K562 (cell line): Measurements from ENCODE around the gene COMMD10. TPM values are rescaled to one million over a fixed set of nuclear protein-coding genes. Genes with fewer than 3 reads are reported as not detected.

Experiments used
- ASH1L ChIP-seq: fragments of 450-650 bp; IDR thresholded peaks from 2 replicates; pipeline ENCODE4 v1.6.1; 2018; ENCODE audit warnings: borderline replicate concordance, mild to moderate bottlenecking, low read depth; ENCODE audit not compliant: partially characterized antibody
- CHD1 ChIP-seq: fragments of 200-600 bp; sonication (generic); IDR thresholded peaks from one replicate; pipeline ENCODE4 v1.6.1; 2012; ENCODE audit warnings: mild to moderate bottlenecking, moderate library complexity, low read length, inconsistent platforms
- CREM ChIP-seq: IDR thresholded peaks from 2 replicates; pipeline ENCODE4 v1.6.1; 2014; ENCODE audit warnings: antibody characterized with exemption, low read depth
- DPF2 ChIP-seq: fragments of 450-650 bp; IDR thresholded peaks from 2 replicates; pipeline ENCODE4 v1.6.1; 2016
- EP400 ChIP-seq: fragments of 450-650 bp; IDR thresholded peaks from 2 replicates; pipeline ENCODE4 v1.6.1; 2017; ENCODE audit warnings: antibody characterized with exemption, mild to moderate bottlenecking, moderate library complexity
- GABPB2 ChIP-seq: fragments of 250-450 bp; sonication (Bioruptor Pico); conservative IDR thresholded peaks from 2 replicates; pipeline ENCODE4 v1.5.1; 2021; ENCODE audit warnings: mild to moderate bottlenecking
- HBP1 ChIP-seq: fragments of 450-650 bp; formaldehyde crosslinking; IDR thresholded peaks from 2 replicates; pipeline ENCODE4 v1.4.0; 2022; ENCODE audit warnings: missing genetic modification characterization
- KHSRP ChIP-seq: fragments of 450-650 bp; IDR thresholded peaks from 2 replicates; pipeline ENCODE4 v1.6.1; 2017
- KLF10 ChIP-seq: fragments of 250-450 bp; sonication (Bioruptor Pico); IDR thresholded peaks from 2 replicates; pipeline ENCODE4 v1.6.1; 2021; ENCODE audit warnings: matching md5 sums
- MCM5 ChIP-seq: fragments of 450-650 bp; IDR thresholded peaks from 2 replicates; pipeline ENCODE4 v1.6.1; 2016; ENCODE audit warnings: low read depth
- NFE2L1 ChIP-seq: fragments of 450-650 bp; IDR thresholded peaks from 2 replicates; pipeline ENCODE4 v1.6.1; 2016; ENCODE audit warnings: missing genetic modification characterization, low read depth, mild to moderate bottlenecking, missing compliant biosample characterization, moderate library complexity, borderline replicate concordance
- NR1H2 ChIP-seq: sonication (generic); formaldehyde crosslinking; IDR thresholded peaks from 2 replicates; pipeline ENCODE4 v1.4.0; 2020; ENCODE audit warnings: mild to moderate bottlenecking, missing genetic modification reagents
- OTX1 ChIP-seq: fragments of 450-650 bp; formaldehyde crosslinking; IDR thresholded peaks from 2 replicates; pipeline ENCODE4 v1.4.0; 2022; ENCODE audit warnings: mild to moderate bottlenecking
- PRPF4 ChIP-seq: fragments of 200-400 bp; formaldehyde crosslinking; IDR thresholded peaks from one replicate; pipeline ENCODE4 v1.6.1; 2017; ENCODE audit warnings: low read length, low read depth, mild to moderate bottlenecking; ENCODE audit not compliant: insufficient read depth, poor library complexity, severe bottlenecking
- ZNF239 ChIP-seq: fragments of 250-450 bp; sonication (Bioruptor Pico); IDR thresholded peaks from 2 replicates; pipeline ENCODE4 v1.4.0; 2020; ENCODE audit warnings: mild to moderate bottlenecking
- ZNF707 ChIP-seq: fragments of 250-450 bp; sonication (Bioruptor Pico); conservative IDR thresholded peaks from 2 replicates; pipeline ENCODE4 v1.8.0; 2022; ENCODE audit warnings: inconsistent platforms, mild to moderate bottlenecking, moderate library complexity
- polyA plus RNA-seq, 8 experiments: library from polyadenylated mRNA; depleted of rRNA in 4 of 8; stranded (reverse) in 5 of 8; unstranded in 3 of 8; fragments of >200 nt; fragmentation: Nextera tagmentation in 2 of 8; fragmentation: Illumina TruSeq in 1 of 8; extraction: Ambion mirVana in 2 of 8; extraction: Trizol in 1 of 8; gene quantifications; 2 replicates each; pipeline versions ENCODE4 v1.2.1 to v1.2.3, GENCODE V29; 2011 to 2014; ENCODE audit warnings: inconsistent platforms in 1 of 8, missing spikeins in 1 of 8
- total RNA-seq, 7 experiments: library from RNA; depleted of rRNA in 6 of 7; stranded (reverse); fragments of >200 nt in 6 of 7; fragmentation: Illumina TruSeq in 2 of 7; extraction: Trizol in 2 of 7; gene quantifications; 2 replicates each; pipeline versions ENCODE4 v1.2.1 to v1.2.3, GENCODE V29; 2011 to 2021; ENCODE audit warnings: low replicate concordance in 1 of 7
- TF ChIP-seq, protein P1 (sequence below): fragments of 150-350 bp; conservative IDR thresholded peaks from 2 replicates; pipeline ENCODE4 v1.6.1; 2014; ENCODE audit warnings: low read length

Gene COMMD10
- total and polyA plus RNA-seq, 9 of the 15 experiments (the other 6 are each of a cell fraction or from before 2014, with no cell fraction given), result 17.9 to 101 (median 28.0) TPM

DNA sequence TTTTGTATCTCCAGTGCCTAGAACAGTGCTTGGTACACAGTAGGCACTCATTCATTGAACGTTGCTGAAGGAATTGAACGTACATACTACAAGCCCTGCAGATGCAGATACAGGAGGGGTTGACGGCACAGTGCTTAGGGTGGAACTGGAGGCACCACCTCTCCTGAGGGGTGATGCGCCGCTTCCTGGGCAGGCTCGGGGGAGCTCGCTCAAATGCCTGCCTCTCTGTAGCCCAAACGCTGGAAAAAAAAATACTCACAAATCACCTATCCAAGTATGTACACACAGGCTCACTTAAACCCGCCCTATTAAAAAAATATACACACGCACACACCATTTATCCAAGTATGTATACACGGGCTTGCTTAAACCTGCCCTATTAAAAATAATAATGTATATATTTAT lies 536 bp upstream of the COMMD10 start (continued):
- TF ChIP-seq, protein P1, sequence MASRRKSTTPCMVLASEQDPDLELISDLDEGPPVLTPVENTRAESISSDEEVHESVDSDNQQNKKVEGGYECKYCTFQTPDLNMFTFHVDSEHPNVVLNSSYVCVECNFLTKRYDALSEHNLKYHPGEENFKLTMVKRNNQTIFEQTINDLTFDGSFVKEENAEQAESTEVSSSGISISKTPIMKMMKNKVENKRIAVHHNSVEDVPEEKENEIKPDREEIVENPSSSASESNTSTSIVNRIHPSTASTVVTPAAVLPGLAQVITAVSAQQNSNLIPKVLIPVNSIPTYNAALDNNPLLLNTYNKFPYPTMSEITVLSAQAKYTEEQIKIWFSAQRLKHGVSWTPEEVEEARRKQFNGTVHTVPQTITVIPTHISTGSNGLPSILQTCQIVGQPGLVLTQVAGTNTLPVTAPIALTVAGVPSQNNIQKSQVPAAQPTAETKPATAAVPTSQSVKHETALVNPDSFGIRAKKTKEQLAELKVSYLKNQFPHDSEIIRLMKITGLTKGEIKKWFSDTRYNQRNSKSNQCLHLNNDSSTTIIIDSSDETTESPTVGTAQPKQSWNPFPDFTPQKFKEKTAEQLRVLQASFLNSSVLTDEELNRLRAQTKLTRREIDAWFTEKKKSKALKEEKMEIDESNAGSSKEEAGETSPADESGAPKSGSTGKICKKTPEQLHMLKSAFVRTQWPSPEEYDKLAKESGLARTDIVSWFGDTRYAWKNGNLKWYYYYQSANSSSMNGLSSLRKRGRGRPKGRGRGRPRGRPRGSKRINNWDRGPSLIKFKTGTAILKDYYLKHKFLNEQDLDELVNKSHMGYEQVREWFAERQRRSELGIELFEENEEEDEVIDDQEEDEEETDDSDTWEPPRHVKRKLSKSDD, result no peak
- TF ChIP-seq OTX1 (CRISPR knock-in tag) (no peak), ASH1L (no peak), ZNF707 (CRISPR knock-in tag) (no peak), NFE2L1 (tag) (no peak), NR1H2 (CRISPR knock-in tag) (no peak), MCM5 (no peak), EP400 (no peak), DPF2 (no peak), KLF10 (CRISPR knock-in tag) (no peak), KHSRP (no peak), GABPB2 (CRISPR knock-in tag) (no peak), HBP1 (CRISPR knock-in tag) (no peak), CREM (no peak), CHD1 (peak; percentile 1), PRPF4 (no peak), ZNF239 (CRISPR knock-in tag) (no peak)
